ENCODE measurements around the gene CTNNA3. TPM values are rescaled to one million over a fixed set of nuclear protein-coding genes. Genes with fewer than 3 reads are reported as not detected.

Gene CTNNA3
- total RNA-seq, 1 experiment from 2014 or later = 0.02 TPM

DNA sequence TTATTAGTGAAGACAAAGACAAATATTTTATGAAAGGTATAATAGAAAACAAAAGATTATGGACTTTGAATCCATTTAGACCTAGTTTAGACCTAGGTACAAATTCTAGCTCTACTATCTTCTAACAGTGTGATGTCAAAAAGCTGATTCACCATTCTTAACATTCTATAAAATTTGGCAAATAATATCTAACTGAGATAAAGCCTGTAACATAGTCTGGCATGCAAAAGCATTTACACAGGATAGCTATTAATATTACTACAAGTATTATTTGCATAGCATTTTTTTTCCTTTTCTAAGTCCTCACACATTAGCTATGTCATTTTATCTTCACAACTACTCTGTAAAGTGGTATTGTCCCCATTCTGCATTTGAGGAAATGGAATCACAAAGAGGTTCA is 949.7 kb downstream of the CTNNA3 start:
- BruUV-seq (replicated peaks) = no TSS peak
- H3K4me3 Mint-ChIP-seq (ENCODE audit: unreplicated experiment) = no peak overlapping the region
- H3K36me3 Mint-ChIP-seq (ENCODE audit: insufficient read depth, unreplicated experiment) = no peaks in the 10 kb centered on the region
- intact Hi-C loops (cut with micrococcal nuclease) = no loop called here
- no peaks in the 10 kb centered on the region for H3K27me3 Mint-ChIP-seq (ENCODE audit: insufficient read depth, unreplicated experiment)
- CTCF ChIA-PET = interaction anchor here (0.6 to 0.9 kb wide), 2 partner anchors 36 to 1920 kb away, joined by 3 to 4 read pairs; no protein-coding TSS in a partner anchor
- peaks cover 6% of the 10 kb centered on the region for H3K4me1 Mint-ChIP-seq (ENCODE audit: insufficient read depth, unreplicated experiment)
- no peak for DNase-seq (ENCODE audit: unreplicated experiment)
- no peaks in the 10 kb centered on the region for H3K9me3 Mint-ChIP-seq (ENCODE audit: unreplicated experiment)
- no peak overlapping the region for H3K27ac Mint-ChIP-seq (ENCODE audit: low read depth, unreplicated experiment)
- POLR2A ChIA-PET = interaction anchor here (0.6 kb wide), 1 partner anchor 387 kb away, joined by 3 read pairs; no protein-coding TSS in a partner anchor
- TF ChIP-seq CTCF (IDR thresholded peaks at IDR 0.05; ENCODE audit: unreplicated experiment) = no peak

GRCh38 chr10:66744915-66745314 is 951.1 kb downstream of the CTNNA3 start:
- H3K9me3 Mint-ChIP-seq (ENCODE audit: unreplicated experiment) = no peaks in the 10 kb centered on the region
- no peak for TF ChIP-seq CTCF (IDR thresholded peaks at IDR 0.05; ENCODE audit: unreplicated experiment)
- peaks cover 6% of the 10 kb centered on the region for H3K4me1 Mint-ChIP-seq (ENCODE audit: insufficient read depth, unreplicated experiment)
- no TSS peak for BruUV-seq (replicated peaks)
- H3K27me3 Mint-ChIP-seq (ENCODE audit: insufficient read depth, unreplicated experiment) = no peaks in the 10 kb centered on the region
- POLR2A ChIA-PET = interaction anchor here (0.7 kb wide), 1 partner anchor 23 kb away, joined by 3 read pairs; no protein-coding TSS in a partner anchor
- intact Hi-C loops (cut with micrococcal nuclease) = no loop called here
- no peak overlapping the region for H3K4me3 Mint-ChIP-seq (ENCODE audit: unreplicated experiment)
- CTCF ChIA-PET = no interaction called here
- DNase-seq (ENCODE audit: unreplicated experiment) = no peak
- no peaks in the 10 kb centered on the region for H3K36me3 Mint-ChIP-seq (ENCODE audit: insufficient read depth, unreplicated experiment)
- H3K27ac Mint-ChIP-seq (ENCODE audit: low read depth, unreplicated experiment) = no peak overlapping the region

- H3K27ac Mint-ChIP-seq (ENCODE audit: low read depth, unreplicated experiment) = no peak overlapping the region
- no peaks in the 10 kb centered on the region for H3K9me3 Mint-ChIP-seq (ENCODE audit: unreplicated experiment)
- CTCF ChIA-PET = interaction anchor here (1.2 kb wide), 1 partner anchor 71 kb away, joined by 3 read pairs; no protein-coding TSS in a partner anchor
Measured at GRCh38 chr10:66737241-66737640, 958.8 kb downstream of the CTNNA3 start.

More at GRCh38 chr10:66737241-66737640, 958.8 kb downstream of the CTNNA3 start:
- Mint-ChIP-seq H3K4me3 (ENCODE audit: unreplicated experiment) (no peak overlapping the region), H3K27me3 (ENCODE audit: insufficient read depth, unreplicated experiment) (no peaks in the 10 kb centered on the region), H3K36me3 (ENCODE audit: insufficient read depth, unreplicated experiment) (no peaks in the 10 kb centered on the region), H3K4me1 (ENCODE audit: insufficient read depth, unreplicated experiment) (no peaks in the 10 kb centered on the region)
- no peak for TF ChIP-seq CTCF (IDR thresholded peaks at IDR 0.05; ENCODE audit: unreplicated experiment)
- POLR2A ChIA-PET = no interaction called here
- intact Hi-C loops (cut with micrococcal nuclease) = no loop called here
- no peak for DNase-seq (ENCODE audit: unreplicated experiment)
- no TSS peak for BruUV-seq (replicated peaks)
